Measurements from ENCODE around the gene SFXN2.
A peak's percentile ranks its signal among the peaks of the same experiment; 100 is the strongest.

Gene SFXN2

DNA sequence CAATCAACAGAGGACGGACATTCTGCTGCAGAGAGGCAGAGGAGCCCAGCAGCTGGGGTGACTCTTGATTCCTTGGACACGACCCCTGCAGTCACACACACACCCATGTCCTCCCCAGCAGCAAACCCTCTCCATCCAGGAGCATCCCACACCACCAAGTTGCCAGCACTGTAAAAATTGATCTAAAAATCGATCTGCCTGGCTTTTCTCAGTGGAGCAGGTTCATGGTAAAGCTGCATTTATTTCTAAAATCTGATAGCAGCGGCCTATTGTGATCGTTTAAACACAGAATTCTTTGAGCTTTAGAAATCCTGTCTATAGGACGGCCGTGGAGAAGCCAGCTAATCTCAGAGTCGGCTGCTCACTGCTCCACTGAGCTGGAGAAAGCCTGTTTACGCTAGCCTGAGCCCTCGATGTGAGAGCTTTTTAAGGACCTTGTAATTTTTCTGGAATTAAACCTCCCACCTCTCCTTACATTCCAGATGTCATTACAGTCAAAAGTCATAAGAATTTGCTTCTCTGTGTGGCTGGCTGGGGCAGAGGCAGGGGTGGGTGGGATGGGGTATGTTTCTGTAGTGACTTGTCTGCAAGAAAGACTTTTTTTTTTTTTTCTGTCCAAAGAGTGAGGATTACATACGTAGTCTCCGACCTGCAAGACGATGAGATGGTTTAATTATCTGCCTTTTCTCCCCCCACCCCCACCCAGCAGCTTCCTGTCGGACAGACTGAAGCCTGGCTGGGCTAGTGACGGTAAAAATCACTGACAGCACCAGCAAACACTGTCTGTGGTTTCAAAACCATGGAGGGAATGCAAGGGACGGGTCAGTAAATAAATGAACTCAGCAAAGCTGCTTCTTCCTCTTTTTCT lies 38.5 kb upstream of the SFXN2 start:
- H3K27ac ChIP-seq: peak overlapping the region; percentile 90
- DNase-seq (ENCODE audit: low spot score): no peak
- TF ChIP-seq, protein P1, sequence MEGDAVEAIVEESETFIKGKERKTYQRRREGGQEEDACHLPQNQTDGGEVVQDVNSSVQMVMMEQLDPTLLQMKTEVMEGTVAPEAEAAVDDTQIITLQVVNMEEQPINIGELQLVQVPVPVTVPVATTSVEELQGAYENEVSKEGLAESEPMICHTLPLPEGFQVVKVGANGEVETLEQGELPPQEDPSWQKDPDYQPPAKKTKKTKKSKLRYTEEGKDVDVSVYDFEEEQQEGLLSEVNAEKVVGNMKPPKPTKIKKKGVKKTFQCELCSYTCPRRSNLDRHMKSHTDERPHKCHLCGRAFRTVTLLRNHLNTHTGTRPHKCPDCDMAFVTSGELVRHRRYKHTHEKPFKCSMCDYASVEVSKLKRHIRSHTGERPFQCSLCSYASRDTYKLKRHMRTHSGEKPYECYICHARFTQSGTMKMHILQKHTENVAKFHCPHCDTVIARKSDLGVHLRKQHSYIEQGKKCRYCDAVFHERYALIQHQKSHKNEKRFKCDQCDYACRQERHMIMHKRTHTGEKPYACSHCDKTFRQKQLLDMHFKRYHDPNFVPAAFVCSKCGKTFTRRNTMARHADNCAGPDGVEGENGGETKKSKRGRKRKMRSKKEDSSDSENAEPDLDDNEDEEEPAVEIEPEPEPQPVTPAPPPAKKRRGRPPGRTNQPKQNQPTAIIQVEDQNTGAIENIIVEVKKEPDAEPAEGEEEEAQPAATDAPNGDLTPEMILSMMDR (conservative IDR thresholded peaks at IDR 0.05; ENCODE audit: low read depth): no peak
- POLR2A ChIA-PET (ENCODE audit: low non-redundant PET): interaction anchor here (0.6 to 1.7 kb wide), 2 partner anchors 30 to 1549 kb away, joined by 3 to 4 read pairs; no protein-coding TSS in a partner anchor
- CTCF ChIA-PET: interaction anchor here (0.5 to 1.8 kb wide), 7 partner anchors 31 to 600 kb away, joined by 3 to 5 read pairs (median 3); no protein-coding TSS in a partner anchor

DNA sequence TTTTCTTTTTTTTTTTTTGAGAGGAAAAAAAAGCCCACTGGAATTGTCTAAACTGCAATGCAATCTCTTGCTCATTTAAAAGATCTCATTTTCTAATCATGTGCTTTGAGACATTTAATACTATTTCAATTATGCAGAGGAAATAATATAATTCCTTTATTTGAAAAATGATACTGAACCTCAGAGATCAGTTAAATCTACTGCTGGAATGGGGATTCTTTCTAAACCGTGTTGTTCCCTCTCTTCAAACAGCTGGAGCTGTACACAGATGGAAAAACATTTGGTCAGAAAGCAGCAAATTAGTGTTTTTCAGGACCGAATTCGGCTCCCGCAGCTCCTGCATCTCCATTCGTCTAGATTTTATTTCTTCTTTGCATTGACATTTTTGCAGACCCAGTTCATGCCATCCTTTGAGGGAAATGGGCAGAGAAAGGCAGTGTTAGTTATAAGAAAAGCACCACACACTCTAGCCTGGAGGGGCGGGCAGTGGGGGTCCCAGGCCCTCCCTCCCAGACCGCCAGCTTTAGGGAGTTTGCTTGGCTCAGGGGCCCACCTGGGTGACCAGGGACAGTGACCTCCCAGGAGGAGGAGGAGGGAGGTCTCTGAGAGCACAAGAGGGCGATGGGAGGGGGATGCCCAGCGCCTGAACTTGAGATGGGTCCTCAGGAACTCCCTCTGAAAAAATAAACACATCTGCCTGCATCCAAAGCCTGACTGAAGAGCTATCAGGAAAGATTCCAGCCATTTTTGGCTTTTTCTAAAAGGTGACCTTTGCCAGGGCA lies 37.7 kb upstream of the SFXN2 start:
- no peak for DNase-seq (ENCODE audit: low spot score)
- TF ChIP-seq, protein P1 (conservative IDR thresholded peaks at IDR 0.05; ENCODE audit: low read depth): no peak
- ChIA-PET CTCF (interaction anchor here (0.6 to 0.9 kb wide), 4 partner anchors 16 to 599 kb away, joined by 3 to 4 read pairs (median 3); no protein-coding TSS in a partner anchor), POLR2A (ENCODE audit: low non-redundant PET) (no interaction called here)
- H3K27ac ChIP-seq: peak overlapping the region; percentile 90

DNA sequence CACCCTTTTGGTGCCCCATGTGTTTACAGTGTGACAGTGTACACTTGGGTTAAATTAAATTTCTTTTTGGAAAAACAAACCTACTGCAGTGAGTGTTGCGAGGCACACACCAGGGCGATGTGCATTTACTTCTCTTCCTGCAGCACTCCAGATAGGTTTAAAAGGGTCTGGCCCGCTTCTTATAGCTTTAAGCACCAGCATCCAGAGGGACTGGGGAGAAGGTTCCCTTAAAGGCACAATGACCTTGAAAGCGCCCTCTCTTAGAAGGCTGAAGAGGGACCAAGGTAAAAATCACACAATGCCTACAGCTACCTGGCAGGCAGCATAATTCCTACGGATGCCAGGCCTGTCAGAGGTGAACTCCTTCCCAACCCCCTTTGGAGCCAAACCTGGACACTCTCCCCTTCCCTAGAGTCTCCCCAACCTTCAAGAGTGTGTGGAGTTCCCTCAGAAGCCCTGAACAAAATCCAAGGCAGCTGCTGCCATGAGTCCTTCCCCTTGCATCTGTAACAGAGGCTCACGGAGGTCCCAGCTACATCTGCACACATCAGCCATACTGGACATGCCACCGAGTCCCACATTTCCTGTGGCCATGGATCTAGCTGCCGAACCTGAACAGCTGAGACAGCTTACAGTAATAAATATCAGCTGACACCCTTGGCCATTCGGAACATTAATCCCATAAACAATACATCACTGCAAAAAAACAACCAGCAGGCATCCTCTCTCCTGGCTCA lies 36.9 kb upstream of the SFXN2 start:
- H3K27ac ChIP-seq: peak overlapping the region; percentile 38
- ChIA-PET CTCF (interaction anchor here (0.6 to 2.3 kb wide), 9 partner anchors 8 to 190 kb away, joined by 3 to 12 read pairs (median 4); no protein-coding TSS in a partner anchor), POLR2A (ENCODE audit: low non-redundant PET) (no interaction called here)
- TF ChIP-seq, protein P1 (conservative IDR thresholded peaks at IDR 0.05; ENCODE audit: low read depth): no peak
- DNase-seq (ENCODE audit: low spot score): no peak

DNA sequence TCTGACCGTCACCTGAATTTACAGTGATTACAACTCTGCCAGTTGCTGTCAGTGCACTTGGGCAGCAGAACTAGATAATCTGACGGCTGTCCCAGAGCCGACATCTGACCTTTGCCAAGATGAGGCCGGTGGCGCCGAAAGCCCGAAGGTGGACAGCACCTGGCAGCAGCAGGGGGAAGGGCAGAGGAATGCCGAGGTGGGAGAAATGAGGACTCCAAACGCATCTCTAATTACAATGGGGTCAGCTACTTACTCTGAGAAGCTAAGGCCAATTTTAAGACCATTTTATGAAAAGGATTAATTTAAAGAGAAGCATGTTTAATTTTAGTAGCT lies 36.4 kb upstream of the SFXN2 start:
- DNase-seq (ENCODE audit: low spot score): no peak
- CTCF ChIA-PET: interaction anchor here (0.6 to 2.3 kb wide), 10 partner anchors 9 to 190 kb away, joined by 3 to 12 read pairs (median 4); no protein-coding TSS in a partner anchor
- peak overlapping the region; percentile 38 for H3K27ac ChIP-seq
- POLR2A ChIA-PET (ENCODE audit: low non-redundant PET): no interaction called here
- TF ChIP-seq, protein P1 (conservative IDR thresholded peaks at IDR 0.05; ENCODE audit: low read depth): no peak

DNA sequence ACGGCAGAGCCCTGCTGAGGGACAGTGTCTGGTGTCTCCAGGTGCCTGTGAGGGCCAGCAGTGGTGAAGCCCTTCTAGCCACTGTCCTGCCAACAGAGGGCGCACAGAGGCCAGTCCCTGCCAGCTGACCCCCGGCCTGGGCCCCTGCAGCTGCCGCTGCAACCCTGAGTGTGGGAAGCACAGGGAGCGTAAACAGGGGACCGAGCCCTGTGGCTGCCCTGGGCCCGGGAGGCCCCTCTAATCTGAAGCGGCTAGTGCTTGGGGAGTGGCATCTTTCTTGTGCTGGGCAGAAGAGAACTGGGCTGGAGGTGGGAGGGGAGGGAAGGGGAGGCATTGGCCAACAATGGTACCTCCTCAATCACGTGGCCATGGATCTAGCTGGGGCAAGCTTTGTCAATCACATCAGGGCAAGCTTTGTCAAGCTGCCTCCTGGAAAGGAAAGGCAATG lies 35.6 kb upstream of the SFXN2 start:
- H3K27ac ChIP-seq: peak overlapping the region; percentile 63
- TF ChIP-seq, protein P1 (conservative IDR thresholded peaks at IDR 0.05; ENCODE audit: low read depth): peak; percentile 73
- no peak for DNase-seq (ENCODE audit: low spot score)
- POLR2A ChIA-PET (ENCODE audit: low non-redundant PET): interaction anchor here (0.5 to 0.7 kb wide), 3 partner anchors 16 to 33 kb away, joined by 4 to 11 read pairs (median 9); no protein-coding TSS in a partner anchor
- CTCF ChIA-PET: interaction anchor here (0.6 to 2.3 kb wide), 14 partner anchors 10 to 425 kb away, joined by 3 to 12 read pairs (median 4); no protein-coding TSS in a partner anchor

All from RWPE1 (cell line).